GM19438 (cell line): Measurements from ENCODE around the gene GNPAT.
"Not testable (repeated sequence)": the region's sequence is repeated elsewhere in the genome, so short reads cannot be mapped to it uniquely, and the experiment has no call there.

Experiments
- ATAC-seq: cut with Tn5 transposase; IDR thresholded peaks from one replicate; pipeline ENCODE4 v1.9.1; 2021; ENCODE audit warnings: low read depth; ENCODE audit not compliant: unreplicated experiment

GNPAT gene

GRCh38 chr1:231212301-231212700 is 28.7 kb upstream of the GNPAT start:
- not testable (repeated sequence) for ATAC-seq

- no peak for ATAC-seq
These were observed 27.0 kb upstream of the GNPAT start for GRCh38 chr1:231213831-231214573.

GRCh38 chr1:231214918-231215680 is 25.9 kb upstream of the GNPAT start:
- no peak for ATAC-seq

- no peak for ATAC-seq
These were observed 25.2 kb upstream of the GNPAT start for GRCh38 chr1:231215681-231216385.

GRCh38 chr1:231216498-231216897 is 24.5 kb upstream of the GNPAT start:
- no peak for ATAC-seq

- no peak for ATAC-seq
These were observed 24.0 kb upstream of the GNPAT start for GRCh38 chr1:231217056-231217455.

- ATAC-seq: no peak
These were observed 22.9 kb upstream of the GNPAT start for GRCh38 chr1:231218078-231218477.

- no peak for ATAC-seq
These were observed 21.3 kb upstream of the GNPAT start for GRCh38 chr1:231219422-231220401.

GRCh38 chr1:231220801-231221200 is 20.2 kb upstream of the GNPAT start:
- ATAC-seq: no peak

- no peak for ATAC-seq
These were observed 14.9 kb upstream of the GNPAT start for GRCh38 chr1:231226156-231226555.

- no peak for ATAC-seq
These were observed 9.5 kb upstream of the GNPAT start for GRCh38 chr1:231231511-231231910.

GRCh38 chr1:231232870-231233734 is 7.9 kb upstream of the GNPAT start:
- no peak for ATAC-seq

GRCh38 chr1:231233735-231234417 is 7.1 kb upstream of the GNPAT start:
- no peak for ATAC-seq

- ATAC-seq: no peak
These were observed 6.5 kb upstream of the GNPAT start for GRCh38 chr1:231234506-231234905.

- ATAC-seq: no peak
These were observed 5.3 kb upstream of the GNPAT start for GRCh38 chr1:231235526-231236207.

GRCh38 chr1:231236208-231236591 is 4.8 kb upstream of the GNPAT start:
- no peak for ATAC-seq

GRCh38 chr1:231236938-231237337 is 4.1 kb upstream of the GNPAT start:
- ATAC-seq: no peak

- ATAC-seq: no peak
These were observed 2.7 kb upstream of the GNPAT start for GRCh38 chr1:231238298-231238697.
